HG02610 (cell line): ENCODE data around the gene TNS1.

Source experiments
- ATAC-seq: cut with Tn5 transposase; IDR thresholded peaks from one replicate; pipeline ENCODE4 v1.9.1; 2021; ENCODE audit warnings: mild to moderate bottlenecking, moderate library complexity; ENCODE audit not compliant: unreplicated experiment

TNS1 gene

DNA sequence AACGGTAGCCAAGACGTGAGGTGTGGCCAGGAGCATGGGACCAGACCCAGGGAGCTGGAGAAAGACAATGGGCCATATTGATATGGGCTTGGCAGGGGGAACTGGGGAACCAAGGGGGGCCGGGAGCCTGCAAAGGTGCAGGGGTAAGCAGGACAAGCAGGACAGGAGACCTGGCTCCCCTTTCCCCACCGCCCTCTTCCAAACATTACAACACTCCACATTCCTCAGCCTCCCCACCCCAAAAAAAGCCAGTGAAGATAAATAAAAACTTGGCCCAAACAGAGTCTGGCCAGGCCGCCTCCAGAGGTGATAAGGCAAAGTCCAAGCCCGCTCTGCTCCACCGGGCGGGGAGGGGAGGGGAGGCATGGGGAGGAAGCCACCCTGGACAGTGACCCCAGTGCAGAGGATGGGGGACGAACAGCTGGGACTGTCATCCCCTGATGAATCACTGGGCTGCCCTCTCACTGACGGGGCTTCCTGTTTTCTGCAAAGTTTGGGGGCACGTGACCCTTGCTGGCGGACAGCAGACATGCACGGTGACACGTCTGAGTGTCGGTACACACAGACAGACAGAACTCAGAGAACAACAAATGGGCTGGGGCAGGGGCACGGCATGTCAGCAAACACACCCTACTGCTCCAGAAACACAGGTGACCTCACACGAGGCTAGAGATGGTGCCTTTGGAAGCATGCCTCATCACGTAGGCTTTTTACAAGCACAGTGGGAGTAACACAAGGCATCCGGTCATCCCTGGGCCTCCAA is 100.2 kb downstream of the TNS1 start:
- ATAC-seq = no peak

DNA sequence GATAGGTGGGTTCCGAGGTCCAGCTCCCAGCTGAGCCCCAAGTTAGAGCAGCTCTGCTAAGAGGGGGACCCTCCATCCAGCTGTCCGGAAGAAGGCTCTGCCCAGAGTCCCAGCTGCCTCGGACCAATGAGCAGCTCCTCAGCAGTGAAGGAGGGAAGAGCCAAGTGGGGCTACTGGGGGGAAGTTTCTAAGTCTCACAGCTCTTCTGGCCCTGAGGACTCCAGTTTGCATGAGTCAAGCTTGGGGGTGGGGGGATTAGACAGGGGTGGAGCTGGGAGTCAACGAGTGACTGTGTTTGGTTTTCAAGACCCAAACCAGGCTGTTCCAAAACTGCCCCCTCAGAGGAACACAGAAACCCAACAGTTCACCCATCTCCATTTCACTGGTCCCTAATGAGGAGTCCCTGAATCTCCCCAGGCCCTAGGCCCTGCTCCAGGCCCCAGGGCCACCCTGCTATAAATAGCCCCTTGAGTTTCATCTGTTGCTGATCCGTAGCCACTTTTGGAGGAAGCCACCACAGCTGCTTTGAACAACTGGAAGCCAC is 100.9 kb downstream of the TNS1 start:
- ATAC-seq = no peak

DNA sequence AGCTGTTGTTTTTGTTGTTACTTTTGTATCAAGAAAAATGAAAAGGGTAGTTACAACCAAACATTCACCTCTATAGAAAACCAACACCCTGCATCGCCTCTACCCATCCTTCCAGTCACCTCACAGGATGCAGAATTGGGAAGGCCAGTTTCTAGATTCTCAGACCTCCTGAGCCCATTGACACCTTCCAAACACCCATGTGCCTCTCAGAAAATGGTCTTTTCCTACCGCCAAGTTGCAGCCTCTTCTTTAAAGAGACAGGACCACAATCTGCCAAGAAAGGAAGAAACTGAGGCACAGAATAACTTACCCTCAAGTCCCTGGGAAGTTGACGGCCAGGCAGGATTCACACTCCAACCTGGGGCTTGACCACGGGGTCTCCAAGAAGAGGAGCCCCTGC is 101.4 kb downstream of the TNS1 start:
- no peak for ATAC-seq

DNA sequence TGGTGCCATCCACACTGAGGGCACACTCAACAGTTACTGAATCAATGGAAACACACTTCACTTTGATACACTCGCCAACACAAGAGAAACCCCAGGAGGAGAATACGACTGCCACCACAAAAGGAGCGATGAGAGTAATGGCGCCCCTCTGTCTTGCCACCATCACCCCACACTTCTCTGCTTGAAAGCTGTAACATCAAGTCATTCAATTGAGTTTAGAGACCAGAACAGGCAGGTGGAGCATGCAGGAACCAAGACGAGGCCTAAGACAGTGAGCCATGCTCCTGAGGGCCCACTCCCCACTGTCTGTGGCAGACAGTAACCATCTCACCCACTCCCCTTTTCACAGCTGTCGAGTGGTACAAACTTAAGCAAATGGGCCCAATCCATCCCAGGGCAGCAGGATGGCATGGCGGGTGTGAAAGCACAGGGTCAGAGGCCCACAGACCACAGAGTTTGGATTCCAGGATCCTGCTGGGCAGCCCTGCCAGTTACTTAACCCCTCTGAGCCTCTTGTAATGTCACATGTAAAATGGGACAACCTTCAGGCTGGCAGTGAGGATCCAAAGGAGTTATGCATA is 101.9 kb downstream of the TNS1 start:
- ATAC-seq = no peak

DNA sequence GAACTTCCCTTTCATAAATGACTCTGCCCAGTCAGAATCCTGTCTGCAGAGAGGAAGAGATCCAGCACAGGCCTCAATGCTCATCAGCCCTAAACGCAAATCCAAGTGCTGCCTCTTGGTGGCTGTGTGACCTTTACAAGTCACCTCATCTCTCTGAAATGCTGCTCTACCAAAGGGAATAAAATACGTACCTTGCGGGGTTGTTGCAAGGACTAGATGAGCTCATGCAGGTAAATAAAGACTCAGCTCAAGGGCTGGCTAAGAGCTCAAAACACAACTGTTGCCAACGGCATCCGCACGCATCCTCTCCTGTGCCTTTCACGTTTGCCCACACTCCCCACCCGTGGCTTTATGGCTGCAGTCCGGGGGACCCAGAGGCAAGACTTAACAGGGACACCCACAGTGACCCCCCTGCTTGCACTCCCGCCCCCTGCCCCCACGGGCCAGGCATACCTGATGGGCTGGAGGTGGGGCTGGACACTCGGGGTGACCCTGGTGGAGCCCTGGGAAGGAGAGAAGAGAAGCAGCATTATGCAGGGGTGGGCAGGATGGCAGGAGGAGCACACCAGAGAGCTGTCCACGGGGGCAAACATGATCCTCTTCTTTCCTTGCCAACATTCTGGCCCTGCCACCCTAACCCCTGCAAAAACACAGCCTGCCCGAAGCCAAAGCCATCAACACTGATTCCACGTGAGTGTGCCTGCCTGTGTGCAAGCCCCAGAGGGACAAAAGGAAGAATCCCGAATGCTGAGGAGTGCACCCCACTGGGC is 102.6 kb downstream of the TNS1 start:
- ATAC-seq = no peak

DNA sequence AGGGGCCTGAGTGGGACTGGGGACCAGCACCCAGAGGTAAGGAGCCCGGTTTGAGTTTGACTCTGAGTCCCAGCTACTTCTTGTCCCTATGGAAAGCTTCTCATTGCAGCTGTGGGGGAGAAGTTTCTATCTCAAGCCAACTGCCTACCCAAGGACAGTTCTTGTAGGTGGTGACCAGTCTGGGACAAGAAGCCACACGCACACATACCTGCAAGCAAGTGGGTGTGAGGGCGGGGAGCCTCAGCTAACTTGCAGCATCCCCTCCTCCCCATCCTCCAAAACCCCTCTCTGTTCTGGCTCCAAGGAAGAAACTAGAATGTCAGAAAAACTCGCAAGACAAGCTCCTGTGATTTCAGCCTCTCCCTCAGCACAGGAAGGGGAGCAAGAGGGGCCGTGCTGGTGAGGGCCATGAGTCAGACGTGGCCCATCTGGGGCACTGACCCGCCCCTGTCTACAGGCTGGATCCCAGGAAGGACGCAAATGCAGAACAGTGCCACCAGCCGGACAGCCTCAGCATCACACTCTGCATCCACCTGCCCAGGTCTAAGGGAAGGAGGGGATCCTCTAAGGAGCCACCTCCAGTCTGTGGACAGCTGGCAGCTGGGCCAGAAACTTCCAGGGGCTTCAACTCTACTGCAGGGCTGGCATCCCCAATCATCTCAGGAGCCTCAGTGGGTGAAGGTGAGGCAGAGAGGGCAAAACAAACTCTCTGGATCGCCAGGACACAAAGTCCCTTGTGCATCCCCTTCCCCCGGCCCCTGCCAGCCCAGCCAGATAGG is 103.4 kb downstream of the TNS1 start:
- no peak for ATAC-seq

DNA sequence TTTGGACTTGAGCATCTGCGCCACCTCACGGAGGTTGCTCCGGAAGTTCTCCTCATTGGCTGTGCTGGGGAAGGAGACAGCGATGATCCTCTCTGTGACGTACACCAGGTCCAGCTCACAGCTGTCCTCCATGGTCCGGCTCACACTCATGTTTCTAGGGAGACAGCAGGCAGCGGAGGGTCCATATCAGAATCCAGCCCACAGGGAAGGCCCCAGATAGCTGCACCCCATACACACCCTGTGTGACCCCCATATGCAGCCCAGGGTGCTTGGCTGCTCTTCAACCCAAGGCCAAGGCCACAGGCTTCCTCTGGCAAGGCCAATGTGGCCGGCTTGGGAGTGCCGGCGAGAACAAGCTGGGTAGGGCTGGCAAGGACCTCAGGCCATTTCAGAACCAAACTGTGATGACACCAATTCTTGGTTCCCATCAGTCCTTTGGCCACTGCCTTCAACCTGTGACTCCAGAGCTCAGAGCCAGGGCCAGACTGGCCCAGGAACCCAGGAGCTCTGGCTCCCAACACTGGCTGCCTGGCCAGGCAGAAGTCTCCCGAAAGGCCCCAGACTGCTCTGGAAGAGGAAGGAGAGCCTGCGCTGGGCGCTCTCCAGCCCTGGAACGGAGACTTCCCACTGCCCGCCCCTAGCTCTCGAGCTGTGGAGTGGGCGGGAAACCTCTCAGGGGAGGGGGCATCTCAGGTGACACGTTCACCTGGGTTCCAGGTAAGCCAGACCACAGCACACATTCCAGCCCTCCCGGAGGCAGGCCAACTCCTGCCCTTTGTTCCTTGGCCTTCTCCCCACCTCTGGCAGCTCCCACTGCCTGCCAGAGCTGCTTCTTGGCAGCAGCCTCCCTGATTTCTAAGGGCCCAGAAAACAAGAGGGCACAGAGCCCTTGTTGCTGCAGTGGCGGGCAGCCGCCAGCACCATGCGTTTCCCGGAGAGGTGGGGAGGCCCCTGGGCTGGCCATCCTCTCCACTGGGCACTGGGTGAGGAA is 104.7 kb downstream of the TNS1 start:
- ATAC-seq = no peak

DNA sequence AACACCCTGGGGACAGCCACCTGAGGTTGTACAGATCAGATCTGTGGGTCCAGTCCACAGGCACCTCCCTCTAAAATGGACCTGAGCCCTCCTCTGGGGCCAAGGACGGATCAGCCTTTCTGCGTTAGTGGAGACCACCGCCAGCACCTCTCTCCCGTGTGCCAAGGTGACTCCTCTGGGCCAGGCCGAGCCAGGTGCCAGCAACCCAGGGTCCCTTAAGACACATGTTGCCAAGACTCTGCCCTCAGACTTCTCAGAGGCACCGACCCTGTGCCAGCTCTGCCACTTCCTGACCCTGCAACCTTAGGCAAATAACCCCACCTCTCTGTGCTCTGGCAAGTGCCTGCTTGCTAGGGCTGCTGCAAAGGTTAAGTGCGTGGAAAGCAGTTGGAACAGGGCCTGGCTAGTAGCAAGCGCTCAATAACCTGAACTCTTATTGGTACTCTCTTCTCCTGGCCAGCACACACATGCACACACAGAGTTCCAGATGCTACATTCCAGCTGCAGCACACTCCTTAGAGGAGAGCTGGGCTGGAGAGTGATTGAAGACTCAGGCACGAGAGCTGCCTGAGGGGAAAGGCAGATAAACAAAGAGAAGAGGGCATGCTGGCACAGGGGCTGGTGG is 105.6 kb downstream of the TNS1 start:
- no peak for ATAC-seq

DNA sequence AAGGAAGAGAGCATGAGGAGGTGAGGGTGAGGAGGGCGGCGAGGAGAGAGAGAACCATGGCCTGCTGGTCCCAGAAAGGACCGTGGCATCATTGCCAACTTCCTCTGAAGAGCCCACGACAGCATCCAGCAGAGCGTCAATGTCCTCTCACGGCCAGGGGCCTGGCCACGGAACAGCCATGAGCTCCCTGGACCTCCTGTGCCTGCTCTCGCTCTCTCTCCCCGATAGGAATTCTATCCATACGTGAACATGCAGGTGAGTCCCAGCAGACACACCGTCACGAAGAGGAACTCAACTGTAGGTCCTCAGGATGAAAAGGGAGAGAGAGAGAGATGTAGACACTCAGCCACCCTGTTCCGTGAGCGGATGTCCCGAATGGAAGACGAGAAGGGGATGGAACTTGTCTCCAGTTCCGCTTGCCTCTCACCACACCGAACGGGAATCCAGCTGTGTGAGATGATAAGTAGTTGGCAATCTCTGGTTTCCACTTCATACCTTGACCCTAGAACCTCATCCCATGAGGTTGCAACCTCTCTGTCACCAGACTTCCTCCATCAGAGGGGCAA is 107.6 kb downstream of the TNS1 start:
- no peak for ATAC-seq

DNA sequence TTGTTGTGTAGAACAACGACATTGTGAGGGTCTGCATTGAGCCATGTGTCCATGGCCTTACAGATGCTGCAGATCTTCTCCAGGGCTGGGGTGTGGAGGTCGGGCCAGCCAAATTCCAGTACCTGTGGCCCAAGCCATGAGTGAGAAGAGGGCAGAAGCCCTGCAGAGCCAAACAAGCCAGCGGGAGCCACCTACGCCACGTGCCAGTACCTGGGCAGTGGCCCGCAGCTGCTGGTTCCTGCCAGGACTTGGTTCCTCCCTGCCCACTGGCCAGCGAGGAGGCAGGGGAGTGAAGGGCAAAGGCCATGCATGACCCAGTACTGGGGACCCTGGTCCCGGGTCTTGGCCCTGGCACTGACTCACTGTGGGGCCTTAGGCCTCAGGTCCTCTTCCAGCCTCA is 109.4 kb downstream of the TNS1 start:
- no peak for ATAC-seq

DNA sequence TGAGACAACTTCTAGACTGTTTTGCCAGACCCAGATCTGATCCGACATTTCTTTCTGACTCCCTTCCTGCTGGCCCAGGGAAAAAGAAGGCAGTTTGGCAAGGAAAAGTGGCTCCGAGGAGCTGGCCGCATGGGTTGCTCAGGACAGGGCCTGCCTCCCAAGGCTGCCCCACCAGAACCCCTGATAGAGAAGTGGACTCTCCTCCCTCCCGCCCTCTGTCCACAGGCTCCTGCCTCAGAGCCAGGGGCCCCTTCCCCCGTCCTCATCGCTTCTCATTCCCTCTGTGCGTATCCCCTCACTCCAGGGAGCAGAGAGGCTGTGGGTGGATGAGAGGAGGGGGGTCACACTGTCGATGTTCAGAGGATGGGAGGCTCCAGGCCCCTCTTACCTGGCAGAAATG is 110.2 kb downstream of the TNS1 start:
- ATAC-seq = no peak

DNA sequence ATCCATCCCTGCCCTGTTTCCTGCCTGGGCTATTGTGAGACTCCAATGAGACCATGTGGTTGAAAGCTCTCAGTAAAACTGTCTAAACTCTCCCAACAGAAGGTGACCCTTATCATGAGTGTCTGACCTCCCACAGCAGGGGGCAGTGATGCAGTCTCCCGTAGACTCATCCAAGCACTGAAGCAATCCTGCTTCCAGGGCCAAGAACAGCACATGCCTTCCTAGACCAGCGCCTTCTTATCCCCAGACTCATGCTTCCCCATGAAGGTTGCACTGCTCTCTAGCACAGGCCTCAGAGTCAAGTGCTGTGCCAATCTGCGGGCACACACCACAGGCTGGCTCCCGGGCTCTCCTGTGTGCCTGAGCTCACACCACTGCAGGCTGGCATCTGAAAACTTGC is 112.3 kb downstream of the TNS1 start:
- no peak for ATAC-seq

DNA sequence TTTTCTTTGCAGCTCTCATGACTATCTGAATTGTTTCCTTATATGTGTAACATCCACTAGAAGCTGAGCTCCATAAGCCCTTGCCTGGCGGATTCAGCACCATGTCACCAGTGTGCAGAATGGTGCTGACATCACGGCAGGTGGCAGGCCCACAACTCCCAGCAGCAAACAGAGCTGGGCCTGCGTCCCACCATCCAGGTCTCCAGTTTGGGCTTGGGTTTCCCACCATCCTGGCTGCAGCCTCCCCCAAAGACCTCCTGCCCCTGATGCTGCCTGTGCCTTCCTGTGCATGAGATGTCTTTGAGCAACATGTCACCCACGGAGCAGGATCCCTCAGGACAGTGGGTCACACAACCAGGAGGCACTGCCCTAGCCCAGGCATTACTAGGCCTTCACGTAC is 113.1 kb downstream of the TNS1 start:
- no peak for ATAC-seq

DNA sequence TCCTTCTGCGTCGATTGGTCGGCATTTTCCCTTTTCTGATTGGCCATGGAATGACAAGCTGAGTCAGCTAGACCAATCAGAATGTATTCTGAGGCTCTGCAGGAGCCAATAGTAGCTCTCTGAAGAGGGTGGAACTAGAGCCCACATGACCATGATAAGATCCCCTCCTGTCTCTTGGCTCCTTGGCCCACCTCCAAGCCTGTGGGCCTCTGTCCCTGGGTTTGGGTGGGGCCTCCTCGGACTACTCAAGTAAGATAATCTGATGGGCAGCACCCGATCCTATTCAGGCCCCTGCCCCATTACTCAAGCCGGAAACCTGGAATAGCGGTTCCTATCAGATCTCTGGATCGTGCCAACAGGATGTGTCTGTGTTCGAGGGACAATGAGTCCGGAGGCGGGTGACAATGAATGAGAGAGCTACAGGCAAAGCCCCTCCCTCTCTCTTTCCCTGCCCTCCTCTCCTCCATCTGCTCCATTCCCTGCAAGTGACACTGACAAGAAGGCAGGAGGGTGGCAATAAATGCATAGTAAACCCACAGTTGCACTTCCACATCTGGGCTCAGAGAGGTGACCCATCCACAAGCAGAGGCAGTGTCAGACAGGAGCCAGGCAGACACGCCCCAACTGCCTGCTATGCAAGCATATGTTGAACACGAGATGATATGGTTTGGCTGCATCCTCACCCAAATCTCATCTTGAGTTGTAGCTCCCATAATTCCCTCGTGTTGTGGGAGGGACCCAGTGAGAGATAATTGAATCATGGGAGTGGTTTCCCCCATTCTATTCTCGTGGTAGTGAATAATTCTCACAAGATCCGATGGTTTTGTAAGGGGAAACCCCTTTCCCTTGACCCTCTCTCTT is 114.7 kb downstream of the TNS1 start:
- ATAC-seq = no peak

DNA sequence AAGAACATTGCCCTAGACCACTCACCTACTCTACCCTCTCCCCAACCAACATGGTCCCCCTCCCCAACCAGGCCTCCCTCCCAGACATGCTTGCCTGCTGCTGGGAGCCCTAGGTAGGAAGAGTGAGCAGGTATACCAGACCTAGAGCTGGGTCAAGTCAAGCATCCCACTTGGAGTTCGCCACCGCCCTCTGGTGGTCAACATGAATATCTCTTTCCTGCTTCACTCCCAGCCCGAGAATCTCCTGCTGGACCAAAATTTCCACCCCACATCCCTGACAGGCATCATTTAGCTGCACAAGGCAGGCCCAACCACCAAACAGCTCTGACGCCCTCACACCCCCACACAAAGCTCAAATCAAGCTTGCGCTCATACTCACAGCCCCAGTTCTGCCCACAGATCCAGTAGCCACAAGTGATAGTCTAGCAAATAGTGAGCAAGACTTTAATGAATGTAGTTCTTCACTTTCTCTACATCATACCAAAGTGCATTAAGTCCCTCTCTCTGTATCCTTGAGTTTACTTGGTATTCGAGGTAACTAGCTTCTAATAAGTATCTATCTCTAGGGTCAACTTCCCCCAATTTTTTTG is 116.0 kb downstream of the TNS1 start:
- peak; percentile 62 for ATAC-seq

DNA sequence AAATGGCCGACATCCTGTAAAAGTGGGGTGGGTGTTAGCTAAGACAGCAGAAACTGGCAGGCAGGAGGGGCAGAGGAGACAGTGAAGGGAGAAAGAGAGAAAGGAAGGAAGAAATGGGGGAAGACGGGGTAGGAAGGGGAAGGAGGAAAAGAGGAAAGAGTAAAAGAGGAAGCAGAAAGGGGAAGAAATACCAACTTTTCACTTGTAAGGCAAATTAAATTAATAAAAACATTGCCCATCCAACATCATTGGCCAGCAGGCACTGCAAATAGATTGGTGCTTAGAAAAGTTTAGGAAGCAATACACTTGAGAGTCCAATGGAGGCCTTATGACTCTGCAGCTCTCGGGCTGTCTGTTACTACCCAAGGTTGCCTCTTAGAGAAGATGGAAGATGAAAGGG is 116.7 kb downstream of the TNS1 start:
- ATAC-seq = no peak

DNA sequence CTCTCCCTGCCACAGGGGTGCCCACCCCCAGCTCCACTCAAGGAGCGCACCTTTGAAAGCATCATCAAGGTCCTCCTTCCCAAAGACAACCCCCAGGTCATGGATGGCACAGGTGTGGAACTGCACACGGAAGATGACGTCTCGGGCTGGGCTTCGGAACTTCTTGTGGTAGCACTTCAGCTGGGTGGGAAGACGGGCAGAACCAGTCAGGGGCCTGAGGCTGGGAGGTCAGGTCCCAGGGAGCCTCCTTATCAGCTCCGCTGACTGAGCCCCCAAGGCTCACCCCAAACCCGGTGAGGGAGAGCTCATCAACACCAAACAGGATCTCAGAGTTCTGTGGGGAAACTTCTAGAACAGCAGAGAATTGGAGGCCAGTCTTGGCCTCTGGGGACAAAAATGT is 117.8 kb downstream of the TNS1 start:
- no peak for ATAC-seq

DNA sequence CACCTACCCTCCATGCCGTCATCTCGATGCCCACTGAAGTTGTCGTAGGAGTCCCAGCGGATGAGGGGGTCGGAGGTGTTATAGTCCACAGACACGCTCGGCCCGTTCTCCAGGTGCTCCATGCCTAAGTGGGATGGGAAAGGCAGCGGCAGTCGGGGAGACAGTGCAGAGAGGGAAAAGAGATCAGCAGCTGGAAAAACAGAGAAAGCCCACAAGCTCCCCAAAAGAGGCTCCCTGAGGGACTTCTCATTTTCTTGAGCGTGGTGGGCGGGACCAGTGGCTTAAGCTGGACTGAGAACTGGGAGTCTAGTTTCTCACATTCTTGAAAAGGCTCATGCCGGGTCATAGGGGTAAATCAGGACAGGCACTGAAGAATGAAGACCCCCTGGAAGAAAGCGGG is 121.9 kb downstream of the TNS1 start:
- no peak for ATAC-seq
